Left ventricle myocardium inferior (tissue), 1 donor: ENCODE data around the gene OR52B2. TPM values are rescaled to one million over a fixed set of nuclear protein-coding genes. Genes with fewer than 3 reads are reported as not detected.

ENCODE experiments used
- DNase-seq: peaks from one replicate; pipeline ENCODE4 v3.0.0-alpha.2; 2020
- H3K27ac ChIP-seq: fragments of 200-600 bp; replicated peaks from 2 replicates; pipeline ENCODE4 v1.8.0; 2021
- H3K27me3 ChIP-seq: fragments of 200-600 bp; 2 replicates; pipeline ENCODE4 v1.8.0; 2021; ENCODE audit warnings: low read depth
- H3K36me3 ChIP-seq: fragments of 200-600 bp; 2 replicates; pipeline ENCODE4 v1.8.0; 2021
- H3K4me1 ChIP-seq: fragments of 200-600 bp; 2 replicates; pipeline ENCODE4 v1.8.0; 2021
- H3K4me3 ChIP-seq: fragments of 200-600 bp; 2 replicates; pipeline ENCODE4 v1.8.0; 2021; ENCODE audit warnings: mild to moderate bottlenecking, moderate library complexity
- H3K9me3 ChIP-seq: fragments of 200-600 bp; replicated peaks from 2 replicates; pipeline ENCODE4 v1.8.0; 2021
- intact Hi-C: fragments of 100-400 bp; cut with micrococcal nuclease; formaldehyde crosslinking; loops from one replicate; pipeline ENCODE4 v1.11.0; 2022
- total RNA-seq: library from RNA; stranded (reverse); fragmentation: NEBNext Ultra II Directional; extraction: Animal tissue kit (Norgen Biotek cat#: 25700); gene quantifications from one replicate; pipeline ENCODE4 v1.2.1, GENCODE V29; 2021
- TF ChIP-seq, protein P1 (sequence below): fragments of 200-600 bp; IDR thresholded peaks from 2 replicates; pipeline ENCODE4 v1.8.0; 2021; ENCODE audit warnings: antibody characterized with exemption, mild to moderate bottlenecking, borderline replicate concordance
- donor health status: DM: no; HTN: yes; CAD: no; lungs with severe emphysema.

OR52B2 gene
- total RNA-seq, 1 donor from 2014 or later = not detected

DNA sequence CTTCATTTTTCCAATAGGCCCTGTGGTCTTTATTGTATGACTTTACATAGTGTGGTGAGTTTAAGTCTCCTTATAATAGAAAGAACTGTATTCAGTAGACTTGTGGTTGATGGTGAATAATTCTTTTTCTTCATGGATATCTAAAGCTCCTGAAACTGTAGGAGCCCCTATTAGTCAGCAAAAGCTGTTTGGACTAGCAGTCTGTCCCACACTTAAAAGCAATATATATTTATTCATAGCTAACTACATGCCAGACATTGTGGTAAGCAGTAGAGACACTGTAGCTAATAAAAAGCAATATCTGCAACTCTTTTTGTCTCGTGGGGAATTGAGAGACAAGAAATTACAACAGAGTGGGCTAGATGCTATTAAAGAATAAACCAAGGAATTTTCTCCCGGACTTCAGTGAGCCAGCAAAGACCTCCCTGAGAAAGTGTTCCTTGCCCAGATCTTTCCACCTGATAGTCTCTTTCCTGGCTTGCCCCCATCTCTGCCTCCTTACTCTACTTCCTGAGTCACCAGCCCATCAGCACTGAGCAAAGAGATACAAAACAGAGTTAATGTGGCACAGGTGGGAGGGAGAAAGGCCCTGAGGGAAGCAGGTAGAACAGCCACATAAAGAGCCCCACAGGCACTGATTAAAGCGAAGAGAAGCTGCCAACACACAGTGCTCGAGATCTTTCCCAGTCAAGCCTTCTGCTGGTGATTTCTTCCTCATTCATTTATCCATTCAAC is 27.5 kb upstream of the OR52B2 start:
- H3K9me3 ChIP-seq = no peaks in the 10 kb centered on the region
- no peaks in the 10 kb centered on the region for H3K4me1 ChIP-seq
- H3K27ac ChIP-seq = no peak overlapping the region
- peaks cover 4% of the 10 kb centered on the region for H3K36me3 ChIP-seq
- intact Hi-C loops = no loop called here
- DNase-seq = no peak
- no peak overlapping the region for H3K4me3 ChIP-seq
- H3K27me3 ChIP-seq = no peaks in the 10 kb centered on the region
- TF ChIP-seq, protein P1, sequence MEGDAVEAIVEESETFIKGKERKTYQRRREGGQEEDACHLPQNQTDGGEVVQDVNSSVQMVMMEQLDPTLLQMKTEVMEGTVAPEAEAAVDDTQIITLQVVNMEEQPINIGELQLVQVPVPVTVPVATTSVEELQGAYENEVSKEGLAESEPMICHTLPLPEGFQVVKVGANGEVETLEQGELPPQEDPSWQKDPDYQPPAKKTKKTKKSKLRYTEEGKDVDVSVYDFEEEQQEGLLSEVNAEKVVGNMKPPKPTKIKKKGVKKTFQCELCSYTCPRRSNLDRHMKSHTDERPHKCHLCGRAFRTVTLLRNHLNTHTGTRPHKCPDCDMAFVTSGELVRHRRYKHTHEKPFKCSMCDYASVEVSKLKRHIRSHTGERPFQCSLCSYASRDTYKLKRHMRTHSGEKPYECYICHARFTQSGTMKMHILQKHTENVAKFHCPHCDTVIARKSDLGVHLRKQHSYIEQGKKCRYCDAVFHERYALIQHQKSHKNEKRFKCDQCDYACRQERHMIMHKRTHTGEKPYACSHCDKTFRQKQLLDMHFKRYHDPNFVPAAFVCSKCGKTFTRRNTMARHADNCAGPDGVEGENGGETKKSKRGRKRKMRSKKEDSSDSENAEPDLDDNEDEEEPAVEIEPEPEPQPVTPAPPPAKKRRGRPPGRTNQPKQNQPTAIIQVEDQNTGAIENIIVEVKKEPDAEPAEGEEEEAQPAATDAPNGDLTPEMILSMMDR = no peak

DNA sequence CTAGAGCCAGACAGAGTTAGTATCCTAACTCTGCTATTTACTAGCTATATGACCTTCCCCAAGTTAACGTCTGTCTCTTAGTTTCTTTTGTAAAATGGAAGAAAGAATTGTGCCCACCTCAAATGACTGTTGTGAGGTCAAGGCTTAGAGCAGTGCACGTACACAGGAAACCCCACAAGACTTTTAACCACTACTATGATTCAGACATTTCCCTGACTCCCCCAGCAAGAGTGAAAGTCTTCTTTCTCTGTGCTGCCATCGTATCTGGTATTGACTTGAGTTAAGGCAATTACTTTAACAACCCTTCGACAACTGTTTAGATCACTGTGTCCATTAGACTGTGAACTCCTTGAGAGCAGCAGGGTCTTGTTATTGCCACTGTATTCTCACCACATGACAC is 26.3 kb upstream of the OR52B2 start:
- Histone ChIP-seq H3K27me3 (no peaks in the 10 kb centered on the region), H3K4me3 (no peak overlapping the region), H3K4me1 (no peaks in the 10 kb centered on the region), H3K27ac (no peak overlapping the region), H3K9me3 (no peaks in the 10 kb centered on the region), H3K36me3 (no peaks in the 10 kb centered on the region)
- TF ChIP-seq, protein P1 = no peak
- intact Hi-C loops = no loop called here
- no peak for DNase-seq

DNA sequence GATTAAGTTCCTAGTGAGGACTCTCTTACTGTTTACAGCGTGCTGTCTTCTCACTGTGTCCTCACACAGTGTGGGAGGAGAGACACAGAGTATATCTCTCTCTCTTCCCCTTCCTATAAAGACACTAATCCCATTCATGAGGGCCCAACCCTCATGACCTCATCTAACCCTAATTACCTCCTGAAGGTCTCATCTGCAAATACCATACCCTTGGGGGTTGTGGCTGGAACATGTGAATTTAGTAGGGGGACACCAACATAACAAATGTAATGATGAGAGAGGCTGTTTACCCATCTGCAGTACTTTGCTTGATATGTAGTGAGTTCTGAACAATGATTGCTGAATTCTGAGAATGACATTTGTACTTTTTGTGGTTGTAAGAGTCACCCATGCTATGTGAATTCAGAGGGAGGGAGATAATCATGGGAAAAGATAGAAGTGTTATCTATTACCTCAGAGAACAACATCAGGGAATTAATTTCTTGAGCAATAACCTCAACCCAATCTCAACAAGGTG is 24.0 kb upstream of the OR52B2 start:
- Histone ChIP-seq H3K9me3 (peaks cover 6% of the 10 kb centered on the region), H3K27me3 (no peaks in the 10 kb centered on the region), H3K27ac (no peak overlapping the region), H3K4me3 (no peak overlapping the region), H3K4me1 (no peaks in the 10 kb centered on the region), H3K36me3 (no peaks in the 10 kb centered on the region)
- intact Hi-C loops = no loop called here
- DNase-seq = no peak
- TF ChIP-seq, protein P1 = no peak

DNA sequence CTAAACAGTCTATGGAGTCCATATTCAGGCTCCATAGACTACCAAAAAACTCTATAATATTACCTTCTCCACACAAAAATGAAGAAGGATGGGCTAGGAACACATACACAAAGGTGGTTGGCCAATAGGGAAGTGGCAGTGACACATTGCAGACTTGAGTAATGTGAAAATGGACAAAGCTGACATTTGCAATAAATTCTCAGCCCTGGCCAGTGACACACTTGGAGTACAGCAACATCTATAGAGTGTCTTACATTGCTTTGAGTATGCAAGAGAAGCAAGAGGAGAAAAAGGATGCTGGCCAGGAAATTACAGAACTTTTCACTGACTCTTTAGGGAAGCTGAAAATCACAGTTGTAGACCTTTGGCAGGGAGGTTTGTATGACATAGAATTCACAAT is 21.6 kb upstream of the OR52B2 start:
- no peak for DNase-seq
- TF ChIP-seq, protein P1 = no peak
- Histone ChIP-seq H3K9me3 (peaks cover 6% of the 10 kb centered on the region), H3K36me3 (no peaks in the 10 kb centered on the region), H3K27me3 (no peaks in the 10 kb centered on the region), H3K4me1 (no peaks in the 10 kb centered on the region), H3K4me3 (no peak overlapping the region), H3K27ac (no peak overlapping the region)
- intact Hi-C loops = no loop called here

DNA sequence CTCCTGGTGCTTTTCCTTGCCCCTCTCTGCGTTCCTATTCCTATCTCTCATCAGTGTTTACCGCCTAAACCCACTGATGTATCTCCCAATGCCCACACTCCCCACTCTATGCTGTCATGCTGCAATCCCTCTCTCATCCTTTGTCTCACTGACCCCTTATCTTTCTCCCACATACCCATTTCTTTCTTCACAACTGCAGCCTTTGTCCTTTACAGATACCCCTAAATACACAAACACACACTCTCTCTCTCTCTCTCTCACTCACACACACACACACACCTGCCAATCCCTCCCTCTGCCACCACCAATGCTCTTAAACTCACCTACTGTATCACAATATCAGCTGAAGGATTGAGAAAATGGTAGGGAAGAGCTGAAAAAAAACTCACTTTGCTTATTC is 5.3 kb upstream of the OR52B2 start:
- intact Hi-C loops = no loop called here
- no peak overlapping the region for H3K4me3 ChIP-seq
- no peaks in the 10 kb centered on the region for H3K27me3 ChIP-seq
- no peak for DNase-seq
- no peak overlapping the region for H3K27ac ChIP-seq
- H3K36me3 ChIP-seq = no peaks in the 10 kb centered on the region
- H3K9me3 ChIP-seq = peaks cover 5% of the 10 kb centered on the region
- H3K4me1 ChIP-seq = peaks cover 9% of the 10 kb centered on the region
- TF ChIP-seq, protein P1 = no peak
